Kidney (tissue), 14 donors: ENCODE data around the gene WFDC9. TPM values are rescaled to one million over a fixed set of nuclear protein-coding genes. Genes with fewer than 3 reads are reported as not detected.

ENCODE experiments used
- DNase-seq, 5 donors: peaks; one replicate each; pipeline ENCODE4 v3.0.0-alpha.2; 2013 to 2020
- FAIRE-seq: peaks from 2 replicates; lab custom pipeline; 2012; peaks lifted over from hg19 to GRCh38; lab: Jason Lieb, UNC
- H3K27ac ChIP-seq, 2 donors: one replicate each; pipeline ENCODE4 v1.7.0; 2013; ENCODE audit warnings: low read depth in 2 of 2, low read length in 2 of 2, inconsistent platforms in 1 of 2
- H3K27me3 ChIP-seq: one replicate; pipeline ENCODE4 v1.7.1; 2013; ENCODE audit warnings: low read length, inconsistent platforms; ENCODE audit not compliant: control insufficient read depth, insufficient read depth
- H3K36me3 ChIP-seq, 3 donors: one replicate each; pipeline versions ENCODE4 v1.7.0 to v1.7.1; 2013; ENCODE audit warnings: low read length in 3 of 3, control low read depth in 1 of 3, inconsistent platforms in 1 of 3; ENCODE audit not compliant: insufficient read depth in 3 of 3, control insufficient read depth in 2 of 3
- H3K4me1 ChIP-seq, 3 donors: one replicate each; pipeline versions ENCODE4 v1.7.0 to v1.7.1; 2013; ENCODE audit warnings: low read length in 3 of 3, inconsistent platforms in 1 of 3, low read depth in 1 of 3; ENCODE audit not compliant: control insufficient read depth in 2 of 3, insufficient read depth in 2 of 3
- H3K4me3 ChIP-seq, 3 donors: one replicate each; pipeline versions ENCODE4 v1.7.0 to v1.8.1; 2013; ENCODE audit warnings: low read length in 3 of 3, control low read depth in 1 of 3, inconsistent platforms in 1 of 3
- H3K9ac ChIP-seq, 3 donors: one replicate each; pipeline versions ENCODE4 v1.7.0 to v1.7.1; 2013; ENCODE audit warnings: low read length in 3 of 3, control low read depth in 1 of 3, inconsistent platforms in 1 of 3
- H3K9me3 ChIP-seq, 3 donors: one replicate each; pipeline versions ENCODE4 v1.7.0 to v1.7.1; 2013; ENCODE audit warnings: low read length in 3 of 3, control low read depth in 1 of 3, inconsistent platforms in 1 of 3; ENCODE audit not compliant: control insufficient read depth in 2 of 3, insufficient read depth in 1 of 3
- intact Hi-C: fragments of 100-400 bp; cut with DNase I; formaldehyde crosslinking; loops from one replicate; pipeline ENCODE4 v1.11.1; 2022
- polyA plus RNA-seq: library from polyadenylated mRNA; stranded (reverse); fragments of 350-450 nt; fragmentation: Illumina TruSeq; extraction: RNeasy Lipid Tissue Mini Kit (QIAGEN cat#74804); gene quantifications from one replicate; pipeline ENCODE4 v1.2.3, GENCODE V29; 2014; ENCODE audit warnings: low read depth, low replicate concordance; ENCODE audit not compliant: insufficient read depth
- total RNA-seq: library from RNA; stranded (reverse); fragmentation: NEBNext Ultra II Directional; extraction: Animal tissue kit (Norgen Biotek cat#: 25700); gene quantifications from one replicate; pipeline ENCODE4 v1.2.1, GENCODE V29; 2021
- TF ChIP-seq, protein P1 (sequence below): IDR thresholded peaks from 3 replicates; pipeline ENCODE4 v1.5.1; 2012; ENCODE audit warnings: mild to moderate bottlenecking, moderate library complexity, borderline replicate concordance; ENCODE audit not compliant: insufficient read depth; ENCODE audit errors: extremely low read depth
- donor health status: control.
- donor health status: control.
- donor health status: control.
- donor health status: control.
- donor health status: control.
- donor health status: DM: yes; HTN: yes; CAD: no.
- donor health status: Normal renal cell carcinoma (clear cell type).

The WFDC9 gene
- total and polyA plus RNA-seq, 2 donors from 2014 or later = not detected

- no peaks in the 10 kb centered on the region for H3K9me3 ChIP-seq
- no peaks in the 10 kb centered on the region for H3K36me3 ChIP-seq
- intact Hi-C loops = no loop called here
- FAIRE-seq (no peak), DNase-seq (no peak)
- H3K9ac ChIP-seq = no peak overlapping the region
- H3K27ac ChIP-seq = no peak overlapping the region
- no peaks in the 10 kb centered on the region for H3K4me1 ChIP-seq
- TF ChIP-seq, protein P1, sequence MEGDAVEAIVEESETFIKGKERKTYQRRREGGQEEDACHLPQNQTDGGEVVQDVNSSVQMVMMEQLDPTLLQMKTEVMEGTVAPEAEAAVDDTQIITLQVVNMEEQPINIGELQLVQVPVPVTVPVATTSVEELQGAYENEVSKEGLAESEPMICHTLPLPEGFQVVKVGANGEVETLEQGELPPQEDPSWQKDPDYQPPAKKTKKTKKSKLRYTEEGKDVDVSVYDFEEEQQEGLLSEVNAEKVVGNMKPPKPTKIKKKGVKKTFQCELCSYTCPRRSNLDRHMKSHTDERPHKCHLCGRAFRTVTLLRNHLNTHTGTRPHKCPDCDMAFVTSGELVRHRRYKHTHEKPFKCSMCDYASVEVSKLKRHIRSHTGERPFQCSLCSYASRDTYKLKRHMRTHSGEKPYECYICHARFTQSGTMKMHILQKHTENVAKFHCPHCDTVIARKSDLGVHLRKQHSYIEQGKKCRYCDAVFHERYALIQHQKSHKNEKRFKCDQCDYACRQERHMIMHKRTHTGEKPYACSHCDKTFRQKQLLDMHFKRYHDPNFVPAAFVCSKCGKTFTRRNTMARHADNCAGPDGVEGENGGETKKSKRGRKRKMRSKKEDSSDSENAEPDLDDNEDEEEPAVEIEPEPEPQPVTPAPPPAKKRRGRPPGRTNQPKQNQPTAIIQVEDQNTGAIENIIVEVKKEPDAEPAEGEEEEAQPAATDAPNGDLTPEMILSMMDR = no peak
- no peak overlapping the region for H3K4me3 ChIP-seq
- no peaks in the 10 kb centered on the region for H3K27me3 ChIP-seq
These were observed 66.3 kb downstream of the WFDC9 start for GRCh38 chr20:45564760-45565276.

Other genes starting within 250 kb of the WFDC9 start
- gene DBNDD2, start 223.0 kb downstream of the WFDC9 start, total RNA-seq = 51.5 TPM
- gene DBNDD2, start 223.0 kb downstream of the WFDC9 start, polyA plus RNA-seq = 50.7 TPM
- 90.9 TPM for gene PIGT, start 215.1 kb downstream of the WFDC9 start, total RNA-seq
- gene PIGT, start 215.1 kb downstream of the WFDC9 start, polyA plus RNA-seq = 95.0 TPM
- 2,874 TPM for gene WFDC2, start 161.5 kb downstream of the WFDC9 start, total RNA-seq
- gene WFDC2, start 161.5 kb downstream of the WFDC9 start, polyA plus RNA-seq = 1,908 TPM
- not detected for gene SPINT3, start 115.7 kb downstream of the WFDC9 start, total RNA-seq
- not detected for gene SPINT3, start 115.7 kb downstream of the WFDC9 start, polyA plus RNA-seq
- gene WFDC6, start 91.8 kb downstream of the WFDC9 start, total RNA-seq = not detected
- gene WFDC6, start 91.8 kb downstream of the WFDC9 start, polyA plus RNA-seq = not detected
- not detected for gene EPPIN, start 83.9 kb downstream of the WFDC9 start, total RNA-seq
- not detected for gene EPPIN, start 83.9 kb downstream of the WFDC9 start, polyA plus RNA-seq
- gene WFDC8, start 52.0 kb downstream of the WFDC9 start, total RNA-seq = not detected
- not detected for gene WFDC8, start 52.0 kb downstream of the WFDC9 start, polyA plus RNA-seq
- gene WFDC10A, start 1.5 kb downstream of the WFDC9 start, total RNA-seq = not detected
- gene WFDC10A, start 1.5 kb downstream of the WFDC9 start, polyA plus RNA-seq = not detected
- not detected for gene WFDC11, start 39.0 kb upstream of the WFDC9 start, total RNA-seq
- gene WFDC11, start 39.0 kb upstream of the WFDC9 start, polyA plus RNA-seq = not detected
- gene WFDC13, start 70.8 kb upstream of the WFDC9 start, total RNA-seq = not detected
- not detected for gene WFDC13, start 70.8 kb upstream of the WFDC9 start, polyA plus RNA-seq
- gene WFDC10B, start 73.7 kb upstream of the WFDC9 start, total RNA-seq = 0.60 TPM
- gene WFDC10B, start 73.7 kb upstream of the WFDC9 start, polyA plus RNA-seq = not detected
- not detected for gene SPINT4, start 91.1 kb upstream of the WFDC9 start, total RNA-seq
- not detected for gene SPINT4, start 91.1 kb upstream of the WFDC9 start, polyA plus RNA-seq
- gene WFDC3, start 160.6 kb upstream of the WFDC9 start, total RNA-seq = 1.2 TPM
- gene WFDC3, start 160.6 kb upstream of the WFDC9 start, polyA plus RNA-seq = 7.7 TPM
- 26.4 TPM for gene DNTTIP1, start 160.7 kb upstream of the WFDC9 start, total RNA-seq
- 34.7 TPM for gene DNTTIP1, start 160.7 kb upstream of the WFDC9 start, polyA plus RNA-seq
- gene UBE2C, start 181.4 kb upstream of the WFDC9 start, total RNA-seq = 2.4 TPM
- gene UBE2C, start 181.4 kb upstream of the WFDC9 start, polyA plus RNA-seq = 2.0 TPM
- gene TNNC2, start 196.0 kb upstream of the WFDC9 start, total RNA-seq = not detected
- 1.9 TPM for gene TNNC2, start 196.0 kb upstream of the WFDC9 start, polyA plus RNA-seq
- gene SNX21, start 202.5 kb upstream of the WFDC9 start, total RNA-seq = 23.2 TPM
- 35.6 TPM for gene SNX21, start 202.5 kb upstream of the WFDC9 start, polyA plus RNA-seq
- 22.1 TPM for gene ACOT8, start 226.1 kb upstream of the WFDC9 start, total RNA-seq
- gene ACOT8, start 226.1 kb upstream of the WFDC9 start, polyA plus RNA-seq = 71.0 TPM
- 3.2 TPM for gene ZSWIM3, start 226.3 kb upstream of the WFDC9 start, total RNA-seq
- 2.6 TPM for gene ZSWIM3, start 226.3 kb upstream of the WFDC9 start, polyA plus RNA-seq
- gene ZSWIM1, start 249.9 kb upstream of the WFDC9 start, total RNA-seq = 13.1 TPM
- 6.7 TPM for gene ZSWIM1, start 249.9 kb upstream of the WFDC9 start, polyA plus RNA-seq